Measurements from ENCODE around the gene DNAH5.

- TF ChIP-seq TEAD4 (IDR thresholded peaks at IDR 0.05; ENCODE audit: low read depth, low read length) = no peak
- no peak for TF ChIP-seq EP300 (IDR thresholded peaks at IDR 0.05; ENCODE audit: borderline replicate concordance in 1 of 2, low read depth in 2 of 2, low read length in 2 of 2)
- TF ChIP-seq ZNF274 (IDR thresholded peaks at IDR 0.05; ENCODE audit: borderline replicate concordance, extremely low read depth, low read length) = no peak
- no peak for TF ChIP-seq PHF8 (conservative IDR thresholded peaks at IDR 0.05; ENCODE audit: low read depth, low read length)
- TF ChIP-seq CTCF (IDR thresholded peaks at IDR 0.05; ENCODE audit: control extremely low read depth in 1 of 3, insufficient read depth in 1 of 3, low read depth in 1 of 3, low read length in 3 of 3) = no peak
- no peak for TF ChIP-seq CHD7 (IDR thresholded peaks at IDR 0.05; ENCODE audit: insufficient replicate concordance, low read length)
- no peak for TF ChIP-seq POLR2A (IDR thresholded peaks at IDR 0.05; ENCODE audit: control extremely low read depth in 1 of 2, low read depth in 2 of 2, low read length in 2 of 2)
- TF ChIP-seq NRF1 (IDR thresholded peaks at IDR 0.05; ENCODE audit: low read depth, low read length) = no peak
- TF ChIP-seq MAFK (IDR thresholded peaks at IDR 0.05; ENCODE audit: low read depth, low read length) = no peak
- TF ChIP-seq JUN (IDR thresholded peaks at IDR 0.05; ENCODE audit: low read depth, low read length) = no peak
Measured at GRCh38 chr5:13919786-13920185, 24.7 kb downstream of the DNAH5 start.

Data from H1 (cell line).